ENCODE data around the gene ATXN10. TPM values are rescaled to one million over a fixed set of nuclear protein-coding genes. Genes with fewer than 3 reads are reported as not detected.
A peak's percentile ranks its signal among the peaks of the same experiment; 100 is the strongest.

The ATXN10 gene
- total and polyA plus RNA-seq, 2 of the 13 experiments (the other 11 are each of a cell fraction or from before 2014, with no cell fraction given): 60.1 to 194 TPM

DNA sequence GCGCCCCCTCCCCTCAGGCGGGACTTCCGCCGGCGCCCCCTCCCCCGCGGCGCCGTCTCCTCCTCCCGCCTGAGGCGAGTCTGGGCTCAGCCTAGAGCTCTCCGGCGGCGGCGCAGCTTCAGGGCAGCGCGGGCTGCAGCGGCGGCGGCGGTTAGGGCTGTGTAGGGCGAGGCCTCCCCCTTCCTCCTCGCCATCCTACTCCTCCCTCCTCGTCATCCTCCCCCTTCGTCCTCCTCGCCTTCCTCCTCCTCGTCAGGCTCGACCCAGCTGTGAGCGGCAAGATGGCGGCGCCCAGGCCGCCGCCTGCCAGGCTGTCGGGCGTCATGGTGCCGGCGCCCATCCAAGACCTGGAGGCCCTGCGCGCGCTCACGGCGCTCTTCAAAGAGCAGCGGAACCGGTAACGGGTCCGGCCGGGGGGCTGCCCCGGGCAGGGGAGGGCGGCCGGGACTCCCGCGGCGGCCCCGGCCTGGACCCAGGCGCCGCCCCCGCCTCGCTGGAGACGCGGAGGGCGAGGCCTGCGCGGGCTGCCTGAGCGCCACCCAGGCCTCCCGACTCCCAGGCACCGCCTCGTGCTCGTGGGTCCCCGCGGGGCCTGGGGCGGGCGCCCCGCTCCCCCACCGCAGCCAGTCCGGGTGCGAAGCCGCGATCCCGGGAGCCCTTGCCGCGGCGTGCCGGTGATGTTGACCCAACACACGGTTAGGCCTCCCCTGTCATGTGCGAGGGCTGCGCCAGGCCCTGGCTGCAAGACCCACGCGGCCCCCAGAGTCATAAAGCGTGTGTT is at the start of gene ATXN10 (continued):
- TF ChIP-seq BATF2 (CRISPR knock-in tag; IDR thresholded peaks at IDR 0.05) (no peak), ZFAT (CRISPR knock-in tag; conservative IDR thresholded peaks at IDR 0.05) (no peak), SPEN (CRISPR knock-in tag; IDR thresholded peaks at IDR 0.05; ENCODE audit: low read depth) (peak; percentile 77), HOMEZ (CRISPR knock-in tag; IDR thresholded peaks at IDR 0.05; ENCODE audit: low read depth) (no peak), NKX3-1 (CRISPR knock-in tag; IDR thresholded peaks at IDR 0.05) (peak; percentile 69; the same call in 1 of the 2 replicates), PAX8 (CRISPR knock-in tag; IDR thresholded peaks at IDR 0.05; ENCODE audit: borderline replicate concordance) (no peak), ZNF598 (CRISPR knock-in tag; IDR thresholded peaks at IDR 0.05; ENCODE audit: borderline replicate concordance) (no peak), SMYD3 (CRISPR knock-in tag; IDR thresholded peaks at IDR 0.05) (no peak), ZNF333 (CRISPR knock-in tag; IDR thresholded peaks at IDR 0.05; ENCODE audit: borderline replicate concordance) (no peak), ZNF629 (CRISPR knock-in tag; conservative IDR thresholded peaks at IDR 0.05) (no peak), ELF3 (CRISPR knock-in tag; IDR thresholded peaks at IDR 0.05) (peak; percentile 33), SNRNP70 (IDR thresholded peaks at IDR 0.05; ENCODE audit: low read depth, low read length) (no peak)
- TF ChIP-seq, protein P1, sequence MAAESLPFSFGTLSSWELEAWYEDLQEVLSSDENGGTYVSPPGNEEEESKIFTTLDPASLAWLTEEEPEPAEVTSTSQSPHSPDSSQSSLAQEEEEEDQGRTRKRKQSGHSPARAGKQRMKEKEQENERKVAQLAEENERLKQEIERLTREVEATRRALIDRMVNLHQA (CRISPR knock-in tag; IDR thresholded peaks at IDR 0.05): no peak
- TF ChIP-seq, protein P2, sequence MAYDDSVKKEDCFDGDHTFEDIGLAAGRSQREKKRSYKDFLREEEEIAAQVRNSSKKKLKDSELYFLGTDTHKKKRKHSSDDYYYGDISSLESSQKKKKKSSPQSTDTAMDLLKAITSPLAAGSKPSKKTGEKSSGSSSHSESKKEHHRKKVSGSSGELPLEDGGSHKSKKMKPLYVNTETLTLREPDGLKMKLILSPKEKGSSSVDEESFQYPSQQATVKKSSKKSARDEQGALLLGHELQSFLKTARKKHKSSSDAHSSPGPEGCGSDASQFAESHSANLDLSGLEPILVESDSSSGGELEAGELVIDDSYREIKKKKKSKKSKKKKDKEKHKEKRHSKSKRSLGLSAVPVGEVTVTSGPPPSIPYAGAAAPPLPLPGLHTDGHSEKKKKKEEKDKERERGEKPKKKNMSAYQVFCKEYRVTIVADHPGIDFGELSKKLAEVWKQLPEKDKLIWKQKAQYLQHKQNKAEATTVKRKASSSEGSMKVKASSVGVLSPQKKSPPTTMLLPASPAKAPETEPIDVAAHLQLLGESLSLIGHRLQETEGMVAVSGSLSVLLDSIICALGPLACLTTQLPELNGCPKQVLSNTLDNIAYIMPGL (CRISPR knock-in tag; IDR thresholded peaks at IDR 0.05; ENCODE audit: borderline replicate concordance in 1 of 2, low read depth in 1 of 2): peak in 1 of 2 experiments; percentile 37; a peak in 2 of 4 replicates
- TF ChIP-seq, protein P3, sequence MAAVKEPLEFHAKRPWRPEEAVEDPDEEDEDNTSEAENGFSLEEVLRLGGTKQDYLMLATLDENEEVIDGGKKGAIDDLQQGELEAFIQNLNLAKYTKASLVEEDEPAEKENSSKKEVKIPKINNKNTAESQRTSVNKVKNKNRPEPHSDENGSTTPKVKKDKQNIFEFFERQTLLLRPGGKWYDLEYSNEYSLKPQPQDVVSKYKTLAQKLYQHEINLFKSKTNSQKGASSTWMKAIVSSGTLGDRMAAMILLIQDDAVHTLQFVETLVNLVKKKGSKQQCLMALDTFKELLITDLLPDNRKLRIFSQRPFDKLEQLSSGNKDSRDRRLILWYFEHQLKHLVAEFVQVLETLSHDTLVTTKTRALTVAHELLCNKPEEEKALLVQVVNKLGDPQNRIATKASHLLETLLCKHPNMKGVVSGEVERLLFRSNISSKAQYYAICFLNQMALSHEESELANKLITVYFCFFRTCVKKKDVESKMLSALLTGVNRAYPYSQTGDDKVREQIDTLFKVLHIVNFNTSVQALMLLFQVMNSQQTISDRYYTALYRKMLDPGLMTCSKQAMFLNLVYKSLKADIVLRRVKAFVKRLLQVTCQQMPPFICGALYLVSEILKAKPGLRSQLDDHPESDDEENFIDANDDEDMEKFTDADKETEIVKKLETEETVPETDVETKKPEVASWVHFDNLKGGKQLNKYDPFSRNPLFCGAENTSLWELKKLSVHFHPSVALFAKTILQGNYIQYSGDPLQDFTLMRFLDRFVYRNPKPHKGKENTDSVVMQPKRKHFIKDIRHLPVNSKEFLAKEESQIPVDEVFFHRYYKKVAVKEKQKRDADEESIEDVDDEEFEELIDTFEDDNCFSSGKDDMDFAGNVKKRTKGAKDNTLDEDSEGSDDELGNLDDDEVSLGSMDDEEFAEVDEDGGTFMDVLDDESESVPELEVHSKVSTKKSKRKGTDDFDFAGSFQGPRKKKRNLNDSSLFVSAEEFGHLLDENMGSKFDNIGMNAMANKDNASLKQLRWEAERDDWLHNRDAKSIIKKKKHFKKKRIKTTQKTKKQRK (IDR thresholded peaks at IDR 0.05; ENCODE audit: low read length): no peak
- TF ChIP-seq, protein P4, sequence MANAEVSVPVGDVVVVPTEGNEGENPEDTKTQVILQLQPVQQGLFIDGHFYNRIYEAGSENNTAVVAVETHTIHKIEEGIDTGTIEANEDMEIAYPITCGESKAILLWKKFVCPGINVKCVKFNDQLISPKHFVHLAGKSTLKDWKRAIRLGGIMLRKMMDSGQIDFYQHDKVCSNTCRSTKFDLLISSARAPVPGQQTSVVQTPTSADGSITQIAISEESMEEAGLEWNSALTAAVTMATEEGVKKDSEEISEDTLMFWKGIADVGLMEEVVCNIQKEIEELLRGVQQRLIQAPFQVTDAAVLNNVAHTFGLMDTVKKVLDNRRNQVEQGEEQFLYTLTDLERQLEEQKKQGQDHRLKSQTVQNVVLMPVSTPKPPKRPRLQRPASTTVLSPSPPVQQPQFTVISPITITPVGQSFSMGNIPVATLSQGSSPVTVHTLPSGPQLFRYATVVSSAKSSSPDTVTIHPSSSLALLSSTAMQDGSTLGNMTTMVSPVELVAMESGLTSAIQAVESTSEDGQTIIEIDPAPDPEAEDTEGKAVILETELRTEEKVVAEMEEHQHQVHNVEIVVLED (CRISPR knock-in tag; IDR thresholded peaks at IDR 0.05; ENCODE audit: borderline replicate concordance): no peak; the same call in 1 of the 2 replicates

Data from HepG2 (cell line).